Neural cell (in vitro differentiated cells): ENCODE data around the gene HNRNPLL. TPM values are rescaled to one million over a fixed set of nuclear protein-coding genes. Genes with fewer than 3 reads are reported as not detected.

ENCODE experiments used
- H2AFZ ChIP-seq: fragments of 200-600, 300-800 bp; sonication (generic), shearing (Covaris generic); 2 replicates; pipeline ENCODE4 v1.6.0; 2014; ENCODE audit warnings: low read depth, mild to moderate bottlenecking, antibody characterized with exemption, low read length, moderate library complexity
- H3F3A ChIP-seq: fragments of 200-600 bp; shearing (Covaris generic); 2 replicates; pipeline ENCODE4 v1.6.1; 2016; ENCODE audit warnings: mild to moderate bottlenecking, moderate library complexity, mixed read lengths, antibody characterized with exemption, low read length; ENCODE audit not compliant: insufficient read depth, poor library complexity, severe bottlenecking
- H3K27ac ChIP-seq: fragments of 200-600, 300-800 bp; sonication (generic), shearing (Covaris generic); 2 replicates; pipeline ENCODE4 v1.5.1; 2014; ENCODE audit warnings: mild to moderate bottlenecking, low read length, moderate library complexity
- H3K27me3 ChIP-seq: fragments of 300-800, 200-600 bp; sonication (generic), shearing (Covaris generic); 2 replicates; pipeline ENCODE4 v1.6.0; 2014; ENCODE audit warnings: mild to moderate bottlenecking, low read depth, low read length, moderate library complexity; ENCODE audit not compliant: insufficient read depth
- H3K36me3 ChIP-seq: fragments of 300-800, 200-600 bp; sonication (generic), shearing (Covaris generic); 2 replicates; pipeline ENCODE4 v1.5.1; 2014; ENCODE audit warnings: mild to moderate bottlenecking, antibody characterized with exemption, low read length, moderate library complexity; ENCODE audit not compliant: insufficient read depth
- H3K4me2 ChIP-seq: fragments of 300-800, 200-600 bp; sonication (generic), shearing (Covaris generic); 2 replicates; pipeline ENCODE4 v1.6.0; 2014; ENCODE audit warnings: mild to moderate bottlenecking, low read length
- H3K4me3 ChIP-seq: fragments of 300-800, 200-600 bp; sonication (generic), shearing (Covaris generic); 2 replicates; pipeline ENCODE4 v1.5.1; 2014; ENCODE audit warnings: mild to moderate bottlenecking, low read length, moderate library complexity
- H3K79me2 ChIP-seq: fragments of 200-600 bp; shearing (Covaris generic); replicated peaks from 2 replicates; pipeline ENCODE4 v1.6.0; 2014; ENCODE audit warnings: mild to moderate bottlenecking, low read length, moderate library complexity; ENCODE audit not compliant: insufficient read depth
- H3K9ac ChIP-seq: fragments of 300-800, 200-600 bp; sonication (generic), shearing (Covaris generic); 2 replicates; pipeline ENCODE4 v1.6.1; 2016; ENCODE audit warnings: mild to moderate bottlenecking, low read length, mixed read lengths
- H3K9me2 ChIP-seq: fragments of 200-600 bp; shearing (Covaris generic); 2 replicates; pipeline ENCODE4 v1.6.1; 2016; ENCODE audit warnings: mild to moderate bottlenecking, low read length, mixed read lengths; ENCODE audit not compliant: insufficient read depth
- H3K9me3 ChIP-seq: fragments of 200-600, 300-800 bp; sonication (generic), shearing (Covaris generic); 2 replicates; pipeline ENCODE4 v1.6.1; 2016; ENCODE audit warnings: mild to moderate bottlenecking, mixed run types, low read length, moderate library complexity, mixed read lengths
- H4K20me1 ChIP-seq: fragments of 200-600 bp; shearing (Covaris generic); 2 replicates; pipeline ENCODE4 v1.6.1; 2016; ENCODE audit warnings: mild to moderate bottlenecking, mixed run types; ENCODE audit not compliant: insufficient read depth
- EP300 ChIP-seq: fragments of 450-650 bp; conservative IDR thresholded peaks from 2 replicates; pipeline ENCODE4 v1.6.1; 2014; ENCODE audit warnings: antibody characterized with exemption, mild to moderate bottlenecking, moderate library complexity; ENCODE audit not compliant: poor library complexity, severe bottlenecking
- EZH2 ChIP-seq: fragments of 200-600, 300-800 bp; shearing (Covaris generic), sonication (generic); IDR thresholded peaks from 2 replicates; pipeline ENCODE4 v1.6.1; 2014; ENCODE audit warnings: antibody characterized with exemption, low read length, borderline replicate concordance, mild to moderate bottlenecking; ENCODE audit not compliant: insufficient read depth, poor library complexity, severe bottlenecking
- MXI1 ChIP-seq: fragments of 450-650 bp; conservative IDR thresholded peaks from 2 replicates; pipeline ENCODE4 v1.6.1; 2014; ENCODE audit warnings: antibody characterized with exemption, mild to moderate bottlenecking; ENCODE audit not compliant: poor library complexity, severe bottlenecking
- POLR2AphosphoS5 ChIP-seq: IDR thresholded peaks from 2 replicates; pipeline ENCODE4 v1.6.1; 2012
- RAD21 ChIP-seq: fragments of 450-650 bp; conservative IDR thresholded peaks from 2 replicates; pipeline ENCODE4 v1.6.1; 2014; ENCODE audit warnings: antibody characterized with exemption, mild to moderate bottlenecking, moderate library complexity
- SMC3 ChIP-seq: fragments of 450-650 bp; conservative IDR thresholded peaks from 2 replicates; pipeline ENCODE4 v1.6.1; 2014; ENCODE audit warnings: antibody characterized with exemption, mild to moderate bottlenecking, moderate library complexity; ENCODE audit not compliant: poor library complexity
- TAF1 ChIP-seq: IDR thresholded peaks from 2 replicates; pipeline ENCODE4 v1.6.1; 2012; ENCODE audit warnings: low read depth
- polyA plus RNA-seq: library from polyadenylated mRNA; depleted of rRNA; stranded (reverse); fragments of >200 nt; gene quantifications from 2 replicates; pipeline ENCODE4 v1.2.3, GENCODE V29; 2014
- TF ChIP-seq, protein P1 (sequence below): fragments of 450-650 bp; IDR thresholded peaks from 2 replicates; pipeline ENCODE4 v1.5.1; 2014; ENCODE audit warnings: antibody characterized with exemption, mild to moderate bottlenecking, moderate library complexity; ENCODE audit not compliant: poor library complexity, severe bottlenecking
- TF ChIP-seq, protein P2 (sequence below): IDR thresholded peaks from 2 replicates; pipeline ENCODE4 v1.6.1; 2012; ENCODE audit warnings: borderline replicate concordance

HNRNPLL gene
- polyA plus RNA-seq, 1 donor from 2014 or later = 63.5 TPM

DNA sequence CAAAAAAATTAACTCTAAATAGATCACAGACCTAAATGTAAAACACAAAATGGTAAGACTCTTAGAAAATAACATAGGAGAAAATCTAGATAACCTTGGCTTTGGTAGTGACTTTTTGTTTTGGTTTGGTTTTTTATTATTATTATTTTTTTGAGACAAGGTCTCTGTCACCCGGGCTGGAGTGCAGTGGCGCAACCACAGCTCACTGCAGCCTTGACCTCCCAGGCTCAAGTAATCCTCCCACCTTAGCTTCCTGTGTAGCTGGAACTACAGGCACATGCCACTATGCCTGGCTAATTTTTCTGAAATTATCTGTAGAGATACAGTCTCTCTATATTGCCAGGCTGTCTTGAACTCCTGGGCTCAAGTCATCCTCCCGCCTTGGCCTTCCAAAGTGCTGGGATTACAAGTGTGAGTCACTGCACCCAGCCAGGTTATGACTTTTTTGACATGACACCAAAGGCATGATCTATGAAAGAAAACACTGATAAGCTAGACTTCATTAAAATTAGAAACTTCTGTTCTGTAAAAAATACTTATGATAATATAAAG lies 88.0 kb downstream of the HNRNPLL start:
- no peak overlapping the region for H3K9ac ChIP-seq
- H3K4me2 ChIP-seq = no peak overlapping the region
- H3K4me3 ChIP-seq = no peak overlapping the region

DNA sequence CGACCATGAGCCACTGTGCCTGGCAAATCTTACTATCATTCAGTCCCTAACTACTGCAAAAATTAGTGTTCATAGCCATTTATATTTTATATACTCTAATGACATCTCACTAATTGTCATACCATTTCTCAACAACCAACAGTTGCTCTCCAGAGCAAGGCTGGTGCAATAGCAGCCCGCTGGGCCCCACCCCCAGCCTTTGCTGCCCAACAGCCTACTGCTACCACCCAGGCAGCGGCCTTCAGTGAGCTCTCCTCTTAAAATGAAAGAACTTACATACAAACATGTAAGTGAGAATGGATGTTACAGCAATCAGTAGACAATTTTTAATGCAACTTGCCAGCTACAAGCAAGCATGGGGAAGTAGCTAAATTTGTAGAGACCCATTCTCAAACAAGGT lies 90.5 kb downstream of the HNRNPLL start:
- H3K4me3 ChIP-seq = no peak overlapping the region
- no peak overlapping the region for H3K4me2 ChIP-seq
- H3K36me3 ChIP-seq = no peaks in the 10 kb centered on the region
- H3K9ac ChIP-seq = no peak overlapping the region
- no peak overlapping the region for H3K27ac ChIP-seq
- H3K9me3 ChIP-seq = no peaks in the 10 kb centered on the region
- no peaks in the 10 kb centered on the region for H3F3A ChIP-seq
- no peaks in the 10 kb centered on the region for H3K79me2 ChIP-seq
- no peaks in the 10 kb centered on the region for H4K20me1 ChIP-seq
- no peaks in the 10 kb centered on the region for H3K27me3 ChIP-seq
- TF ChIP-seq, protein P1, sequence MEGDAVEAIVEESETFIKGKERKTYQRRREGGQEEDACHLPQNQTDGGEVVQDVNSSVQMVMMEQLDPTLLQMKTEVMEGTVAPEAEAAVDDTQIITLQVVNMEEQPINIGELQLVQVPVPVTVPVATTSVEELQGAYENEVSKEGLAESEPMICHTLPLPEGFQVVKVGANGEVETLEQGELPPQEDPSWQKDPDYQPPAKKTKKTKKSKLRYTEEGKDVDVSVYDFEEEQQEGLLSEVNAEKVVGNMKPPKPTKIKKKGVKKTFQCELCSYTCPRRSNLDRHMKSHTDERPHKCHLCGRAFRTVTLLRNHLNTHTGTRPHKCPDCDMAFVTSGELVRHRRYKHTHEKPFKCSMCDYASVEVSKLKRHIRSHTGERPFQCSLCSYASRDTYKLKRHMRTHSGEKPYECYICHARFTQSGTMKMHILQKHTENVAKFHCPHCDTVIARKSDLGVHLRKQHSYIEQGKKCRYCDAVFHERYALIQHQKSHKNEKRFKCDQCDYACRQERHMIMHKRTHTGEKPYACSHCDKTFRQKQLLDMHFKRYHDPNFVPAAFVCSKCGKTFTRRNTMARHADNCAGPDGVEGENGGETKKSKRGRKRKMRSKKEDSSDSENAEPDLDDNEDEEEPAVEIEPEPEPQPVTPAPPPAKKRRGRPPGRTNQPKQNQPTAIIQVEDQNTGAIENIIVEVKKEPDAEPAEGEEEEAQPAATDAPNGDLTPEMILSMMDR = no peak
- TF ChIP-seq, protein P2, sequence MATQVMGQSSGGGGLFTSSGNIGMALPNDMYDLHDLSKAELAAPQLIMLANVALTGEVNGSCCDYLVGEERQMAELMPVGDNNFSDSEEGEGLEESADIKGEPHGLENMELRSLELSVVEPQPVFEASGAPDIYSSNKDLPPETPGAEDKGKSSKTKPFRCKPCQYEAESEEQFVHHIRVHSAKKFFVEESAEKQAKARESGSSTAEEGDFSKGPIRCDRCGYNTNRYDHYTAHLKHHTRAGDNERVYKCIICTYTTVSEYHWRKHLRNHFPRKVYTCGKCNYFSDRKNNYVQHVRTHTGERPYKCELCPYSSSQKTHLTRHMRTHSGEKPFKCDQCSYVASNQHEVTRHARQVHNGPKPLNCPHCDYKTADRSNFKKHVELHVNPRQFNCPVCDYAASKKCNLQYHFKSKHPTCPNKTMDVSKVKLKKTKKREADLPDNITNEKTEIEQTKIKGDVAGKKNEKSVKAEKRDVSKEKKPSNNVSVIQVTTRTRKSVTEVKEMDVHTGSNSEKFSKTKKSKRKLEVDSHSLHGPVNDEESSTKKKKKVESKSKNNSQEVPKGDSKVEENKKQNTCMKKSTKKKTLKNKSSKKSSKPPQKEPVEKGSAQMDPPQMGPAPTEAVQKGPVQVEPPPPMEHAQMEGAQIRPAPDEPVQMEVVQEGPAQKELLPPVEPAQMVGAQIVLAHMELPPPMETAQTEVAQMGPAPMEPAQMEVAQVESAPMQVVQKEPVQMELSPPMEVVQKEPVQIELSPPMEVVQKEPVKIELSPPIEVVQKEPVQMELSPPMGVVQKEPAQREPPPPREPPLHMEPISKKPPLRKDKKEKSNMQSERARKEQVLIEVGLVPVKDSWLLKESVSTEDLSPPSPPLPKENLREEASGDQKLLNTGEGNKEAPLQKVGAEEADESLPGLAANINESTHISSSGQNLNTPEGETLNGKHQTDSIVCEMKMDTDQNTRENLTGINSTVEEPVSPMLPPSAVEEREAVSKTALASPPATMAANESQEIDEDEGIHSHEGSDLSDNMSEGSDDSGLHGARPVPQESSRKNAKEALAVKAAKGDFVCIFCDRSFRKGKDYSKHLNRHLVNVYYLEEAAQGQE = no peak
- no peak for TF ChIP-seq MXI1
- TF ChIP-seq EZH2 = no peak
- no peak for TF ChIP-seq TAF1
- no peak for TF ChIP-seq RAD21
- TF ChIP-seq EP300 = no peak
- no peak for TF ChIP-seq SMC3
- TF ChIP-seq POLR2AphosphoS5 = no peak
- no peak overlapping the region for H2AFZ ChIP-seq
- H3K9me2 ChIP-seq = no peaks in the 10 kb centered on the region

More for the DNA sequence above, 88.0 kb downstream of the HNRNPLL start:
- no peaks in the 10 kb centered on the region for H3K79me2 ChIP-seq
- H3K9me2 ChIP-seq = no peaks in the 10 kb centered on the region
- H3K9me3 ChIP-seq = no peaks in the 10 kb centered on the region
- H4K20me1 ChIP-seq = no peaks in the 10 kb centered on the region
- H2AFZ ChIP-seq = no peak overlapping the region
- no peaks in the 10 kb centered on the region for H3K36me3 ChIP-seq
- no peaks in the 10 kb centered on the region for H3K27me3 ChIP-seq
- no peak overlapping the region for H3K27ac ChIP-seq
- TF ChIP-seq TAF1 (no peak), SMC3 (no peak)
- H3F3A ChIP-seq = no peaks in the 10 kb centered on the region

Other genes with a start within 250 kb of the HNRNPLL start
- 66.8 and 67.4 TPM in 2 replicates for gene ATL2, start 225.7 kb downstream of the HNRNPLL start, polyA plus RNA-seq
- not detected in 2 replicates for gene GALM, start 63.2 kb upstream of the HNRNPLL start, polyA plus RNA-seq
- gene SRSF7, start 148.4 kb upstream of the HNRNPLL start, polyA plus RNA-seq = 278 and 286 TPM in 2 replicates
- 8.7 and 12.4 TPM in 2 replicates for gene GEMIN6, start 175.3 kb upstream of the HNRNPLL start, polyA plus RNA-seq